HG03045 (cell line): ENCODE data around the gene MCM9.
"Not testable (repeated sequence)": the region's sequence is repeated elsewhere in the genome, so short reads cannot be mapped to it uniquely, and the experiment has no call there.

Experiments used
- ATAC-seq: cut with Tn5 transposase; IDR thresholded peaks from one replicate; pipeline ENCODE4 v1.9.1; 2021; ENCODE audit warnings: mild to moderate bottlenecking, moderate library complexity; ENCODE audit not compliant: unreplicated experiment

MCM9 gene

DNA sequence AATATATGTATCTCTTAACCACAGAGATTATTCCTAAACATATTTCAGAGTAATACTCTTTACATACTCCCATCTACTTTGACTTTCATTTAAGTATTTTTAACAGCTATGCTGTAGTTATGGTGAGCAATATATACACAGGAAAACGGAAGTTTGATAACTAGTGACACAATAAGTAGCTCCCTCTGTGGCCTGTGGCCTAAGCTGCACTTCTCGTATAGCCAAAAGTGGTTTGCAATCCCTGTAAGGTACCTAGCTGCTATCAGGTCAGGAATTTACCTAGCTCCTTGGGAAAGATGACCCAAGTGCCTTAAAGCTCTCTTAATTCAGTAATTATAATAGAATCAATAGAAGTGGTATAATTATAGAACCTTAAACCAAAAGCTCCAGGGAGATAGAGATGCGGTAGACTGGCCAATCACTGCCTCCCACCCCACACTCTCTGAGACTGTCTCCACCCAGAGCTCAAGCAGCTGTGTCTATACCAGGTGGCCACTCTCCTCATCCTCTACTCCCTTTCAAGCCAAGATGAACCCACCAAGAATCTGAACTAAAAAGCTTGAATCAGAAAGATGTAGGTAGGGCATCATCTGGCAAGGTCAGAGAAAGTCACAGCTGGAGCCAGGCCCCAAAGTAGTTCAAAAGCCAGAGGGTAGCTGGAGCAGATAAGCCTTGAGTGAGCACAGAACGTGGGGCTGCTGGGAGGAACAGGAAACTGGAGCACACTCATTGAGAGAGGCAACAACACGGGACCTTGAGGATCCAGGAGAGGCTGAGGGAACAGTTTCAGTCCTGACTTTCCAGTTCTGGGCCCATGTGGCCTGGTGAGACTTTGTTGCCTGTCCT, 125.9 kb downstream of the MCM9 start:
- peak; percentile 43 for ATAC-seq

DNA sequence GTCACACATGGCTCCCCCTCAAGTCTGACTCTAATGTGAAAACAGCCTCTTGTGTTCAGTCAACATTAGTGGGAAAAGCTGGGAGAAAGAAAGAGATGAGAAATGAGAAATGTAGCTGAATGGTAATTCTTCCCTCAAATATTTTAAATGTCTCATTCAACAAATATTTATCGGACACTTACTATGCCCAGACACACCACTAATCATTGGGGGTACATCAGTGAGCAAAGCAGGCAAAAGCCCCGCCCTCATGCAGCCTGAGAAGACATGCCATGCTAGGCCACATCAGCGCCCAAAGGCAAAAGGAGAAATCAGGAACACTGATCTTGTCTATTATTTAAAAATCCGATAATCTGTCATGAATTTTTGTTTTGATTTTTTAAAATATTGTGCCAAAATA, 130.9 kb downstream of the MCM9 start:
- no peak for ATAC-seq

GRCh38 chr6:118801257-118801656, 133.7 kb downstream of the MCM9 start:
- ATAC-seq, result no peak

DNA sequence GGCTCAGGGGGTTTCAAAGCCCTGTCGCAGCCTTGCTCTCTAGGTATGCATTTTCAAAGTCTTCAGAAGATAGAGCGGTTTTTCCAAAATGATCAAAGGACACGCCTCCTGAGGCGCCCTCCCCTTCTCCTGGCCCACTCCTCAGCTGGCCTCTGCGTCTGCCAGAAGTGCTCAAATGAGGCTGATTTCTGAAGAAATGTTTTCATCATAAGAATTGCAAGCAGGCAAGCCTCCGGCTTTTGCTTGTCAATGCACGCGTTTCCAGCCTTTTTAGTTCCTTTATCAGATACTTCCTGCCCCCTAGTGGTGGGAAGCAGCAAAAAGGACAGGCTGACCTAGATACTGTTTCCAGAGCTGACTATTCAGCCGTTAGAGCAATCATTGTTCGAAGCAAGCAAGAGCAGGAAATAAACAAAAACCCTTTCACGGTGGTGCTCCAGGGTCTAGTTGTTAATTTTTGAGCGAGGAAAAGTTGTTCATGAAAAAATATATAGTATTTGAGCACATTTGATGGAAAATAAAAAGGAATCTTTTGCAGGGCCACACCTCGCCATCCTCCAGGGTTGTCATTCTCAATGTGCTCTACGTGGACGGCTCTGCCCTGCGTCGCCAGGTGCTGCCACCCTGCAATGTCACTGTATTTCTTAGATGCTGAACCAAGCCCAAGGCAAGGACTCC, 134.4 kb downstream of the MCM9 start:
- peak; percentile 91 for ATAC-seq

DNA sequence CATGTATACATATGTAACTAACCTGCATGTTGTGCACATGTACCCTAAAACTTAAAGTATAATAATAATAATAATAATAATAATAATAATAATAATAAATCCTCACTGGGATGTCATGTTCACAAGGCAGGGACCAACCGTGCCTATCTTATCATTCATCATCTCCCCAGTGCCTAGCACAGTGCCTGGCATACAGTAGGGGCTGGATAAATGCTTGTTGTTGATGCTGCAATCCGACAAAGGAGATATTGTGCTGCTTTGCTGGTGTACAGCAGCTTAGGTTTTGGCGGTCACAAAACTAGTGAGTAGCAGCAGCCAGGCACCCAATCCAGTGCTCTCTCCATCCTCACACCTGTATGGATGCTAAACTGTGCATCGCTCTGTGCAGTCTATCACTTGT, 135.1 kb downstream of the MCM9 start:
- no peak for ATAC-seq

DNA sequence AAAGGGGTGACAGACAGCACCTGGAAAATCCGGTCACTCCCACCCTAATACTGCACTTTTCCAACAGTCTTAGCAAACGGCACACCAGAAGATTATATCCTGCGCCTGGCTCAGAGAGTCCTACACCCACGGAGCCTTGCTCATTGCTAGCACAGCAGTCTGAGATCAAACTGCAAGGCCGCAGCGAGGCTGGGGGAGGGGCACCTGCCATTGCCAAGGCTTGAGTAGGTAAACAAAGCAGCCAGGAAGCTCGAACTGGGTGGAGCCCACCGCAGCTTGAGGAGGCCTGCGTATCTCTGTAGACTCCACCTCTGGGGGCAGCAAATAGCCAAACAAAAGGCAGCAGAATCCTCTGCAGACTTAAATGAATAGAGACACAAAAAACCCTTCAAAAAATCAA, 138.4 kb downstream of the MCM9 start:
- not testable (repeated sequence) for ATAC-seq

GRCh38 chr6:118791499-118791898, 143.5 kb downstream of the MCM9 start:
- no peak for ATAC-seq

DNA sequence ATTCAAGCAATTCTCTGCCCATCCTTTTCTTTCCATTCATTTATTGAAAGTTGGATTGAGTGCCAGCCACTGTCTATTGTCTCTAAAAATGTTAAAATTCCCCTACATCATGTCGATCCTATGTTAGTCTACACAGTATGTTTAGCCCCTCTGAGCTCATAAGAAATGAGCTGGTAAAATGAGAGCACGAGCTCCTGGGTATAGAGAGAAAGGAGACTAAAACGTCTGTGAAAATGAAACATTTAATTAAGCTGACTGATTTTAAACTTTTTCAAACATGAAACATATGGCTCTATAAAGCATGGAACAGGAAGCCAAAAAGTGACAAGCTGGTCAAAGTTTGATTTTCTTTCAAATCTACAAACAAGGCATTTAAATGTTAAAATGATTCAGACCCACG, 145.0 kb downstream of the MCM9 start:
- no peak for ATAC-seq

DNA sequence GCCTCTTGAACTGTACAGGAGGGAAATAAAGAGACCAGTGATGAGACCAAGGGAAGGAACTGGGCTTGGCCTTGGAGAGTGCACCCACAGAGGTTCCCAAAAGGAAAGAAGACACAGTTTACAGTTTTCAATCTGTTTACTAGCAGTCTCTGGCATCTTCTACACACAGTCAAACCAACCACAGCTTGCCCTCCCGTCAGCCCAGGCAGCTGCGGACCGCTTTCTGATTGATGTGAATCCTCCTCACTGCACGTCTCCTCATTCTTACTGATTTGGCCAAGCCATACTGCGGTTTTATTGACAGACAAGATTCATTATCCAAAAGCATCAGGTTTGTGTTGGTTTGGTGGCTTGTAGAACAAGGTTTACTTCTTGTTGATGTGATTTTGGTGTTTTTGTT, 145.5 kb downstream of the MCM9 start:
- ATAC-seq, result no peak

- no peak for ATAC-seq
Observed at GRCh38 chr6:118788702-118789101, 146.3 kb downstream of the MCM9 start.

DNA sequence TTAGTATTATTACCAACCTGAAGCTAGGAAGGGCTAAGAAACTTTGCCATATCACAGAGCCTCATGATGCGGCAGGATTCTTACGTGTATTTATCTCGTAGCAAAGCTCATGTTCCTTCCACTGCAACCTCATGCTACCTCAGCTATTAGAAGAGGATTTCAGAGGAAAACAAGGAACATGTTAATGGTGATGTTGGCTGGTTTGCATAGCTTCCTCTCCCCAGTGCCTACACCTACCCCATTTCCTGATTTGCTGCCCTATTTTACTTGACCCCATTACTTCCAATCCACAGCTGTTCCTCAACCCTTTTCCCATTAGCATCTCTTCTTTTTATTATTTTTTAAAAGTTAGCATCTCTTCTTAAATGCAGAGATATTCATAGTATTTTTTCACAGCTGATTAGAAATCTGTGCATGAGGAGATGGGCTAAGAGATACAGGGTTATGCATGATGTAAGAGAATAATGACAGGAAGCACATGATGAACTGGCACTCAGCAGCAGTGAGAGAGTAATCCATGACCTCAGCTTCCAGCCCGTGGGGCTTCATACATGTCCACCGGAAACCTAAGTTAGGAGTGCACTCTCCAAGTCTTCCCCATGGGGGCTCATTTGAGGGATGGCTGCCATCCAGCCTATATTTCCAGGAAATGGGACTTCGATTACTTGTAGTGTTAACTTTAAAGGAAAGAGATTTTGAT, 147.1 kb downstream of the MCM9 start:
- no peak for ATAC-seq

- ATAC-seq, result no peak
Observed at GRCh38 chr6:118786596-118787453, 148.1 kb downstream of the MCM9 start.

GRCh38 chr6:118785601-118786000, 149.4 kb downstream of the MCM9 start:
- no peak for ATAC-seq

GRCh38 chr6:118784641-118785164, 150.3 kb downstream of the MCM9 start:
- ATAC-seq, result no peak

DNA sequence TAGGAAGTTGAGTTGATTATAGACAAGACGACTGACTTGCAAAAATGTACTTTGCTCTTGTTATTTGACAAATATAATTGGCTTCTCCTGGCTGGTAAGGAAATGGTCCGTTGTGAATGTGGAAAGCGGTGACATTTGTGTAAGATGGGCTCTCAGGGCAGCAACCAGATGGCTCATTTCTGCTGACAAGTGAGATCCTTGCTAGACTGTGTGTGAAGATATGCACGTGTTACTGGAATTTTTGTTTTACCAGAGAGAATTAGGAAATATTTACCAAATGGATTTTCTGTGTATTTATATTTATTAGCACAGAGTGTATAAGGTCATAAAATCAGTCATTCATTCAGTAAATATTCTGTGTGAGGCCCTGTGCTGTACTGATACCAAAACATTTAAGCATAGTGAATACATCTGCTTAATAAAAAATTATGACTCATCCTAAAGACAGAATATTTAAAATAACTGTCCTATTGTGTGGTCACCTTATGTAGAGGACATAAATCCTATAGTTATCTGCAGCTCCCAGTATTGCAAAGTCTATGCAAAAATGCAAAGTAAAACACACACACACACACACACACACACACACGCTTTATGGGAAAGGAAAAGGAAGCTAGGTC, 150.9 kb downstream of the MCM9 start:
- no peak for ATAC-seq

DNA sequence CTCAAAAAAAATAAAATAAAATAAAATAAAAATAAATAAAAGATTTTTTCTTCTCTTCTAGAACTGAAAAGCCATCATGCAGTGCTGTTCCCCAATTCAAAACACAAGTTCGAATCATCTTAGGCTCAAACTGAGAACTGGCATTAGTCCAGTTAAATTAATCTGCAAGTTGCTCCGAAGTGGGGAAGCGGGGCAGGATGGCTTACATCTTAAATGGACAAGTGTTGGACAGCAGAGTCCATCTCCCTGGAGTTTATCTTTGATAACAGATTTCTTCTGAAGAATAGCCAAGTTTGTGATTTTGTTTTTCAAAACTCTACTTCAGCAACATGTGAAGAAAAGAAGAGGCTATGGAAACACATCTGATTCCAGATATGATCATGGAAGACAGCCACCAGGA, 152.3 kb downstream of the MCM9 start:
- no peak for ATAC-seq

DNA sequence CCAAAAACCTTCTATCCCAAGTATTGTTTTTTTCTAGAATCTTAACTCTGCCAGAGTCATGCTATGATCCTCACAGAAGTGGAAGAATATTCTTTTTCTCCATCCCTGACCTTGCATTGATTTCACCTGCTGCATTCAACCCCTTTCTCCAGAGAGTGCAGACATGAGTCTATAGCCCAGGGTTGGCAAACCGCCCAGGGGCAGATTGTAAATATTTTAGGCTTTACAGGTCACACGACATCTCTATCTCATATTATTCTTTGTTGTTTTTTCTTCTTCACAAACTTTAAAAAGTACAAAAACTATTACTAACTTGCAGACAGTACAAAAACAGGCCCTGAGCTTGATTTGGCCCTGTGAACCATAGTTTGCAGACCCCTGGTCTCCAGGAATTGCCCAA, 153.1 kb downstream of the MCM9 start:
- ATAC-seq, result no peak

DNA sequence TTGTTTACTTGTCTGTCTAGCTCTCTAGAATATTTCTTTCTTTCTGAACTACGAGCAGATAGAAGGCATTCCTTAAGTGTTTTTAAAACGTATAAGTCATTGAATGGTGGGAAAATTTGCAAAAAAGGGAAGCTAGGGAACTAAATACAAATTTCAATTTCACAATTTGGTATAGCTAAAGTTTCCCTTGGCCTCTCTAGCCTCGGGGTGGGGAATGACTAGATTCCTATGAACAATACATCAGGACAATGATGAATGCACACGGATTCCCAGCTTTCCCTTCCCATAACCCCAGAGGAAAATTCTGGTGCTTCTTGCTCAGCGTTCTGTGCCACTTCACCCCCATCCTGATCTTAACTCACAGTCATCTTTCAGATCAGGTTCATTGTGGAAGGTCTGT, 154.3 kb downstream of the MCM9 start:
- no peak for ATAC-seq

GRCh38 chr6:118776607-118777549, 158.1 kb downstream of the MCM9 start:
- ATAC-seq, result no peak
